HS-27A (cell line): ENCODE measurements around the gene DOK1.

Experiments used
- DNase-seq: peaks from one replicate; pipeline ENCODE4 v3.0.0-alpha.2; 2012; ENCODE audit warnings: low read depth, missing footprints

The DOK1 gene

DNA sequence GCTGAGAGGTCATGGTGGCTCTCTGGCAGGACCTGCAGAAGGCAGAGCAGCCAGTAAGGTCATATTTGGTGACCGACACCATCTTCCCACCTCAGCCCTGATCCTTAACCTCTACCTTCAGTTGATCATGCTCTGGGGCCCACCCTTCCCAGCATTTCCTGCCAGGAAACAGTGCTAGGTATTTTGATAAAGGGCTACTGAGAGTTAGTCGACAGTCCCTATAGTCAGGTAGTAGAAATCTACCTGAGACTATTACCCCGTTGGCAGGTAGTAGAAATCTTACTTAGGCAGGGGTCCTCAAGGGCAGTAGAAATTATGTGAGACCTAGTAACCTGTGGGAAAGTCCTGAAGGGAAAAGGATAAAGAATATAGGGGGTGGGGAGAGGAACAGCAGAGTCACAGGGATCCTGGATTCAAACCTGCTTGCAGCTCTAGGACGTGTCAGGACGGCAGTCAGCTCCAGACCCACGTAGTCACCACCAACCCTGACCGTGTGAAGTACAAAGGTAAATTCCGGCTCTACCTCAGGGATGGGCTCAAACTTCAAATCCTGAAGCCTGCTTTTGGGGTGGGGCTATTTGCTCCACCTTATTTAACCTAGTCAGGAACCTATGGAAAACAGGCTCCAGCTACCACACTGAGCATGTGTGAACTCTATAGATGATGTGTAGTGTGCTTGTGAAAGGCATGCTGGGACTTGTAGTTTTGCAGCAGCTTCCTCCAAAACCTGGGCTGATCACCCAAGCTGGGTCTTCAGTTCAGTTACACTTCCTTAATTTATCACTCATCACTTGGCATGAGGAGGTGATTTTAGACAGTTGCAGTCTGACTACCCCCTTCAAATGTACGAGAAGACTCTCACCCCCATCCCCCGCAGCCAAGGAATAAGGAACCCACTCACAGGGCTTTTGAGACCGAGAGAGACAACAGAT is 28.5 kb upstream of the DOK1 start, which contains the start of gene DQX1:
Gene DQX1, minus strand, starts transcription at position 515 of the 932 bp plus-strand sequence. Its CDS starts 502 bp downstream, at position 13.
- no peak for DNase-seq

GRCh38 chr2:74526649-74527230 is 27.8 kb upstream of the DOK1 start:
- DNase-seq: no peak

DNA sequence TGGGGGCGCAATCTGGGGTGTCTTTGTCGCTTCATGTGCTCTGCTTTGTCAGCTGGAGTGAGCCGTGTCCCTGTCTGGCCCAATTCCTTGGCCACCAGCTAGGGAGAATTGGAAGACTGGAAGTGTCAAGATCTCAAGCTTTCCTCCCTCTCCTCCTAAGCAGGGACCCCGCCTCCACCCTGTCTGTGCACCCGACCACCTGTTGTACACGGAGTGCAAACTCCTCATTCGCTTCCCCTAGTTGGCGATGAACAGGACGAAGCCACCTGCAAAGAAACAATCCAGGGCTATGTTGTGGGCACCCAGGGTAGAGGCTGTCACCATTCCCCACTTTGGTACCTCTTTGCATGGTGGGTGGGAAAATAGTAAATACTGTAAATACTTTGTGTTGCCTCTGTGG is 26.8 kb upstream of the DOK1 start:
- DNase-seq: no peak

GRCh38 chr2:74528600-74529356 is 25.7 kb upstream of the DOK1 start:
- DNase-seq: no peak

DNA sequence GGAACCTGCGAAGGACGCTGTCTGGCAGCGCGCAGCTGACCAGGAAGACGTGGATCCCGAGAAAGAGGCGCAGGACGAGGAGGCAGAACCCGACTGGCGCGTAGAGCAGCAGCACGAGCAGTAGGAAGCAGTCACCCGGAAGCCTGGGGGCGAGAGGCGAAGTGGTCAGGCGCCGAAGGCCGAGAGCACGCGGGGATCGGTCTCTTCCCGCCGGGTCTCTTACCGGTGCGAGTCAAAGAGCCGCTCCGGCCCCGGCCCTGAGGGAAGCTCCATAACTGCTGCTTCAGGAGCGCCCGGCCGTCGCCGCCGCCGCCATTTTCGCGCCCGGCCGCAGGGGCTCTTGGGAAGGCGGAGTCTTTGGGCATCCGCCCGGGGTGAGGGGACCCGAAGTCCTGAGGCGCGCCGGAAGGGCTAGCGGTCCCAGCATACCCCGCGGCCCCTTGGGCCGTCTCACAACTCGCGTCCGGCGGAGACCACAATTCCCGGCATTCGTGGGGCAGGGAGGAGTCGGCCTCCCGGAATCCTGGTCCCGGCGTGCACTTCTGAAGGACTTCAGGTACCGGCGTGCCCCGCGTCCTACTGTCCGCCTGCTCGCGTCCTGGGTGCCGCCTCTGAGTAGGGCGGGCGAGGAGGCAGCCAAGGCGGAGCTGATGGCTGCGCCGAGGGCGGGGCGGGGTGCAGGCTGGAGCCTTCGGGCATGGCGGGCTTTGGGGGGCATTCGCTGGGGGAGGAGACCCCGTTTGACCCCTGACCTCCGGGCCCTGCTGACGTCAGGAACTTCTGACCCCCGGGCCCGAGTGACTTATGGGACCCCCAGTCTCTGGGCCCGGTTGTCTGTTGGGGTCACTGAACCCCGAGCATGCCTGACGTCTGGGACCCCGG is 24.9 kb upstream of the DOK1 start, which contains the start of the genes AUP1 and HTRA2:
Gene AUP1, minus strand, starts transcription at position 350 of the 882 bp plus-strand sequence. Its CDS starts 77 bp downstream, at position 273.
Gene HTRA2, plus strand, starts transcription at position 577 of the 882 bp plus-strand sequence. Its CDS starts 74 bp downstream, at position 651.
- DNase-seq: peak; percentile 98

- no peak for DNase-seq
Observed at GRCh38 chr2:74530239-74531187, 24.0 kb upstream of the DOK1 start.

GRCh38 chr2:74531666-74532065 is 22.9 kb upstream of the DOK1 start:
- no peak for DNase-seq

DNA sequence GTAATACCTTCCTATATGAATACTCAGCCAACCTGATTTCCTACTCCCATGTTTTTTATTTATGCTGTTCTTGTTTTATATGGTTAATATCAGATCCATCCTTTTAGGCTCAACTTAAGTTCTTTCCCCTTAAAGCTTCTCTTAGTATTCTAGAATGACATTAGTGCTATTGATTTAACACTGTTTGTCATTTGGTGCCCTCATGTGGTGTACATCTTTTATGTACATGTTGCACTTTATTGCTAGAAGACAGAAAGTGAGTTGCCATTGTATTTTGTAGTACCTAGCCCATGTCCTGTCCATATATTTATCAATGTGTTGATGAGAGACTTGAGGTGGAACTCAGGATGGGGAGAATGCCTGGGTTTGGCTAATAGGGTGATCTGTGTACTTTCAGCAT is 22.3 kb upstream of the DOK1 start:
- DNase-seq: no peak

DNA sequence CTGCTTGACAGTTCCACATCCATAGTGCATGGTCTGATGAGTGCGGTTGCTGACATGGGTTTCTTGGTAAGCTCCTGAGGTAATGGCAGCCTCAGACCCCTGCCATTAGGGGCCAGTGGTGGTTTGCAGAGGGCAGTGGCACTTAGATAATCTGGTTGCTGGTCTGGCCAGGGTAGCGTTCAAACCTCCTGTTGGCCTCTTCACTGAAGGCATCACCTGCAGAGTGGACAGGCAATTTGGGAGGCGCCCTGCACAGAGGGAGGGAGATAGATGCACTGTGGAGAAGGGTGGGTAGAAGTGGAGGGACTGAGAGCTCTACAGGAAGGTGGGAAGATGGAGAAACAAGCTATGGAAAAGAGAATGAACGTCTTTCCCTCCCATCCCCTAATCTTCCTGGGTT is 21.1 kb upstream of the DOK1 start:
- no peak for DNase-seq

DNA sequence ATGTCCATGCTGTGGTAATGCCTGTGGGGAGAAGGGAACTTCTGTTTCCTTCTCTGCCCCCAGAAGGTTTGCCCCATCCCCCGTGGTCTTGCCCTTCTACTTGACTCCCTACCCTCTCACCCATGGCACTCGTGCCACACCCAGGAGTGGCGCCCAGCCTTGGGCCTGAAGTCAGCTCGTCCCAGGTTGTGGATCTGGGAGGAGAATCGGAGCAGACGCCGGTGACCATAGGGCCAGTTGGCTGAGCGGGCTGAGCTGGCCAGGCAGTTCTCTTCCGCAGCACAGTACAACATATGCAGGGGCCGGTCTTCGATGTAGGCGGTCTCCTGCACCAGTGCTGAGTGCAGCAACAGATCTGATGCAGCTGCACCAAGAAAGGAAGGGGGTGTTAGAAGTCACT is 20.1 kb upstream of the DOK1 start:
- DNase-seq: no peak

GRCh38 chr2:74535440-74535965 is 19.0 kb upstream of the DOK1 start:
- no peak for DNase-seq

DNA sequence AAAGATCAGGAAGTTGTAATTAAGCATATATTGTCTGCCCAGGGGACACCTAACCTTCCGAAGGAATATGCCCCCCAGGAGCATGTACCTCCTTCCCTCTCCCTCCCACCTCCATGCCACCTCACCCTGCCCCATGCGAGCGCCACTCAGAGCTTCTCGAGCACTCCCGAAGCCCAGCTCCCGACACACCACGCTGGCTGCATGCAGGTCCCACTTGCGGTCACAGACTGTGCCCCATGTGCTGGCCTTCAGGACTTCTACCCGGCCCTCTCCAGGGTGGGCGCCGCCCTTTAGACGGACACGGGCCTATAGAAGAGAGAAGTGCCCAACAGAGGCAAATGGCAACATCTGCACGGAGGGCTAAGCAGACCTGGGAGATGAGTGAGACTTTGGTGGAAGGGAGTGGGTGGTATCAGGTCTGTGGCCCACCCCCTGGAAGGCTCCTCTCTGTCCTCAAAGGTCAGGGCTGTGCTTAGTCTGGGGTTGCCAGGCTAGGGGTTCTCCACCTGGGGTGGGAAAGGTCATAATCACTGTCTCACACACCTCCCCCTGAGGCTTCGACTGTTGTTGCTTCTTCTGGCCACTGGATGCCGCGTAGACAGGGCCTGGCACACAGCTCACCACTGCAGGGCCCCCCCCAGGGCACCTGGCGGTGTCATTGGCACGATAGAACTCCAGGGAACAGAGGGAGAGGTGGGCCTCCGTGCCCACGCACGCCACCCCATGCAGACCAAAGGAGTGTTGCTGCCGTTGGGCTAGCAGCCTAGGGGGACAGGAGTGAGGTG is 18.2 kb upstream of the DOK1 start:
- DNase-seq: no peak

DNA sequence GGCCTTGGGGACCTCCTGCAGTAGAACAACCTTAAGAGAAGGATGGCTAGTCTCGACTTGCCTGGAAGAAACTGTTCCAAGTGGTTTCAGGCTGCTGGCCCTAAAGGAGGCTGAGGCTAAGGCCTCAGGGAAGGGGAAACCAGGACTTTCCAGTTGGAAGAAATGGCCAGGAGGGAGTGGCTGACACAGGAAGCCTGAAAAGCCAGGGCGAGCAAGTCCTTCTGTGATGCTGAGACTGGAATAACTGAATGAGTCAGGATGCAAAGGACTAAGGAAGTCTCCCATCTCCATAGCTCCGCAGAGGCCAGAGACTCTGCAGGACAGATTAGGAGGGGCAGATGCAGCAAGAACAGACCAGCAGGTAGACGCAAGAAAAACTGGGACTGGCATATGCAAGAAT is 17.4 kb upstream of the DOK1 start:
- DNase-seq: no peak

DNA sequence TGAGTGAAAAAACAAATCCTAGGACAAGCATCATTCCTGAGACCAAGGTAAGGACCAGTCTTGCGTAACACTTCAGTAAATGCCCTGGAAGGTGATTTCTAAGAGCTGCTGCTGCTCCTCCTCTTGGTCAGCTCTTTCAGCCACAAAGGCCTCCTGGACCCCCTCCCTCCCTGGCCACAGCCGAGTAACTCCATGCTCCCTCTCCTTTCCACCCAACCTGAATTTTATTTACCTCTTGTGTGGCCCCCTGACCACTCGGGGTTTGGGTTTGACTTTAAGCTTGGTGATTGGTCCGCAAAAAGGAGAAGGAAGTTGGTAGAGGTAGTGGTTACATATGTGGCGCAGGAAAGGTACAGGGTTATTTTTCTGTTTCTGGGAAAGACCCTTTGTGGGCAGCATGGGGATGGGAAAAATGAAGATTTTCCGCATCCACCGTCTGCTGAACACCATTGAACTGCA is 15.6 kb upstream of the DOK1 start:
- no peak for DNase-seq

GRCh38 chr2:74540291-74540690 is 14.2 kb upstream of the DOK1 start:
- DNase-seq: no peak

GRCh38 chr2:74542978-74543377 is 11.5 kb upstream of the DOK1 start:
- DNase-seq: no peak

DNA sequence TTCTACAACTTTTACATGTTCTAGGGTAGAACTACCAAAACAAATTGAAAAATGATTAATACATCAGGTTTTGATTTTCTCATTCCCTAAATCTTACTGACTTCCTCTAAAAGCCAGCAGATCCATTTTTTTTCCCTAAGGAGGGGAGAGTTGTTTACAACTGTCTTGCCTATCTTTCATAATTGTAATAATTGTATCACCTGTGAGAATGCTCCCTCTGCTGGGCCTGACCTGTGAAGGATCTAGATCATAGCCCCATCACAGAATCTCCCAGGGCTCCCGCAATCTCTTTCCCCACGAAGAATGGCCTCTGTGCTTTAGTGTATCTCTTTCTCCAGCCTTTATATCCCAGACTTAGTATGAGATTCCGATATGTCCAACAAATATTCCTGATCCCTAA is 9.9 kb upstream of the DOK1 start:
- no peak for DNase-seq

- DNase-seq: no peak
Observed at GRCh38 chr2:74546004-74546403, 8.5 kb upstream of the DOK1 start.

GRCh38 chr2:74548285-74548899 is 6.1 kb upstream of the DOK1 start:
- no peak for DNase-seq
